Neural cell (in vitro differentiated cells): ENCODE data around the gene HEATR3.

Experiments
- EP300 ChIP-seq: fragments of 450-650 bp; conservative IDR thresholded peaks from 2 replicates; pipeline ENCODE4 v1.6.1; 2014; ENCODE audit warnings: antibody characterized with exemption, mild to moderate bottlenecking, moderate library complexity; ENCODE audit not compliant: poor library complexity, severe bottlenecking
- MXI1 ChIP-seq: fragments of 450-650 bp; conservative IDR thresholded peaks from 2 replicates; pipeline ENCODE4 v1.6.1; 2014; ENCODE audit warnings: antibody characterized with exemption, mild to moderate bottlenecking; ENCODE audit not compliant: poor library complexity, severe bottlenecking
- RAD21 ChIP-seq: fragments of 450-650 bp; conservative IDR thresholded peaks from 2 replicates; pipeline ENCODE4 v1.6.1; 2014; ENCODE audit warnings: antibody characterized with exemption, mild to moderate bottlenecking, moderate library complexity
- TF ChIP-seq, protein P1 (sequence below): fragments of 450-650 bp; IDR thresholded peaks from 2 replicates; pipeline ENCODE4 v1.5.1; 2014; ENCODE audit warnings: antibody characterized with exemption, mild to moderate bottlenecking, moderate library complexity; ENCODE audit not compliant: poor library complexity, severe bottlenecking
- TF ChIP-seq, protein P2 (sequence below): IDR thresholded peaks from 2 replicates; pipeline ENCODE4 v1.6.1; 2012; ENCODE audit warnings: borderline replicate concordance

DNA sequence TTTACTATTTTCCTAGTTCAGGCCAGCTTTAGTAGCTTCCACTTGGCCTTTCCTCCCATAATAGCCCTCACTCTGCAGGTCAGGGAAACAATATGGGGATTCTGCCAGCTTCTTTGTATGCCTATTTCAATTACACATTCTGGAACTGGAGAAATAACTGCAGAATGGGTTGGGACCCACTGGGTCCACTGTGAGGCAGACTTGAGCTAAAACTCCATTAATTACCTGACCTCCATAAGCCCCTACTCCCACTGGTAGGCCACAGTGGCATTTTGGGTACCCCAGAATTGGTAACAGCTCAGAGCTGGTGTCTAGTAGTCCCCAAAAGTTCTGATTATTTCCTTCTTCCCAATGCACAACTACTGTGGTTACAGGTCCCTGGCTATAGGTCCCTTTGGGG lies 70.6 kb downstream of the HEATR3 start:
- TF ChIP-seq, protein P1, sequence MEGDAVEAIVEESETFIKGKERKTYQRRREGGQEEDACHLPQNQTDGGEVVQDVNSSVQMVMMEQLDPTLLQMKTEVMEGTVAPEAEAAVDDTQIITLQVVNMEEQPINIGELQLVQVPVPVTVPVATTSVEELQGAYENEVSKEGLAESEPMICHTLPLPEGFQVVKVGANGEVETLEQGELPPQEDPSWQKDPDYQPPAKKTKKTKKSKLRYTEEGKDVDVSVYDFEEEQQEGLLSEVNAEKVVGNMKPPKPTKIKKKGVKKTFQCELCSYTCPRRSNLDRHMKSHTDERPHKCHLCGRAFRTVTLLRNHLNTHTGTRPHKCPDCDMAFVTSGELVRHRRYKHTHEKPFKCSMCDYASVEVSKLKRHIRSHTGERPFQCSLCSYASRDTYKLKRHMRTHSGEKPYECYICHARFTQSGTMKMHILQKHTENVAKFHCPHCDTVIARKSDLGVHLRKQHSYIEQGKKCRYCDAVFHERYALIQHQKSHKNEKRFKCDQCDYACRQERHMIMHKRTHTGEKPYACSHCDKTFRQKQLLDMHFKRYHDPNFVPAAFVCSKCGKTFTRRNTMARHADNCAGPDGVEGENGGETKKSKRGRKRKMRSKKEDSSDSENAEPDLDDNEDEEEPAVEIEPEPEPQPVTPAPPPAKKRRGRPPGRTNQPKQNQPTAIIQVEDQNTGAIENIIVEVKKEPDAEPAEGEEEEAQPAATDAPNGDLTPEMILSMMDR: no peak
- TF ChIP-seq EP300 (no peak), MXI1 (no peak), RAD21 (no peak)
- TF ChIP-seq, protein P2, sequence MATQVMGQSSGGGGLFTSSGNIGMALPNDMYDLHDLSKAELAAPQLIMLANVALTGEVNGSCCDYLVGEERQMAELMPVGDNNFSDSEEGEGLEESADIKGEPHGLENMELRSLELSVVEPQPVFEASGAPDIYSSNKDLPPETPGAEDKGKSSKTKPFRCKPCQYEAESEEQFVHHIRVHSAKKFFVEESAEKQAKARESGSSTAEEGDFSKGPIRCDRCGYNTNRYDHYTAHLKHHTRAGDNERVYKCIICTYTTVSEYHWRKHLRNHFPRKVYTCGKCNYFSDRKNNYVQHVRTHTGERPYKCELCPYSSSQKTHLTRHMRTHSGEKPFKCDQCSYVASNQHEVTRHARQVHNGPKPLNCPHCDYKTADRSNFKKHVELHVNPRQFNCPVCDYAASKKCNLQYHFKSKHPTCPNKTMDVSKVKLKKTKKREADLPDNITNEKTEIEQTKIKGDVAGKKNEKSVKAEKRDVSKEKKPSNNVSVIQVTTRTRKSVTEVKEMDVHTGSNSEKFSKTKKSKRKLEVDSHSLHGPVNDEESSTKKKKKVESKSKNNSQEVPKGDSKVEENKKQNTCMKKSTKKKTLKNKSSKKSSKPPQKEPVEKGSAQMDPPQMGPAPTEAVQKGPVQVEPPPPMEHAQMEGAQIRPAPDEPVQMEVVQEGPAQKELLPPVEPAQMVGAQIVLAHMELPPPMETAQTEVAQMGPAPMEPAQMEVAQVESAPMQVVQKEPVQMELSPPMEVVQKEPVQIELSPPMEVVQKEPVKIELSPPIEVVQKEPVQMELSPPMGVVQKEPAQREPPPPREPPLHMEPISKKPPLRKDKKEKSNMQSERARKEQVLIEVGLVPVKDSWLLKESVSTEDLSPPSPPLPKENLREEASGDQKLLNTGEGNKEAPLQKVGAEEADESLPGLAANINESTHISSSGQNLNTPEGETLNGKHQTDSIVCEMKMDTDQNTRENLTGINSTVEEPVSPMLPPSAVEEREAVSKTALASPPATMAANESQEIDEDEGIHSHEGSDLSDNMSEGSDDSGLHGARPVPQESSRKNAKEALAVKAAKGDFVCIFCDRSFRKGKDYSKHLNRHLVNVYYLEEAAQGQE: no peak
